Neuron (in vitro differentiated cells): ENCODE data around the gene XRRA1.

Source experiments
- H2AFZ ChIP-seq: one replicate; pipeline ENCODE4 v1.6.1; 2013; ENCODE audit warnings: low read depth, mild to moderate bottlenecking, inconsistent platforms, low read length, moderate library complexity
- H3K27me3 ChIP-seq: one replicate; pipeline ENCODE4 v1.6.1; 2013; ENCODE audit warnings: low read length; ENCODE audit not compliant: insufficient read depth
- H3K36me3 ChIP-seq: one replicate; pipeline ENCODE4 v1.6.1; 2013; ENCODE audit warnings: low read length; ENCODE audit not compliant: insufficient read depth
- H3K4me1 ChIP-seq: one replicate; pipeline ENCODE4 v1.6.1; 2013; ENCODE audit warnings: low read length; ENCODE audit not compliant: insufficient read depth
- H3K4me3 ChIP-seq: 2 replicates; pipeline ENCODE4 v1.5.1; 2013; ENCODE audit warnings: mild to moderate bottlenecking, low read length, moderate library complexity
- H3K9me3 ChIP-seq: one replicate; pipeline ENCODE4 v1.6.1; 2013; ENCODE audit warnings: low read length

XRRA1 gene

GRCh38 chr11:74849525-74850391 lies 99.1 kb downstream of the XRRA1 start:
- Histone ChIP-seq H3K36me3 (peaks cover 23% of the 10 kb centered on the region), H3K9me3 (peaks cover 2% of the 10 kb centered on the region), H3K27me3 (no peaks in the 10 kb centered on the region), H3K4me1 (peaks cover 6% of the 10 kb centered on the region), H2AFZ (no peak overlapping the region), H3K4me3 (no peak overlapping the region)

GRCh38 chr11:74847895-74848294 lies 101.0 kb downstream of the XRRA1 start:
- H3K36me3 ChIP-seq = peaks cover 37% of the 10 kb centered on the region
- peaks cover 2% of the 10 kb centered on the region for H3K9me3 ChIP-seq
- no peak overlapping the region for H3K4me3 ChIP-seq
- H3K4me1 ChIP-seq = peaks cover 6% of the 10 kb centered on the region
- H3K27me3 ChIP-seq = no peaks in the 10 kb centered on the region
- no peak overlapping the region for H2AFZ ChIP-seq

- peaks cover 42% of the 10 kb centered on the region for H3K36me3 ChIP-seq
- H3K4me3 ChIP-seq = no peak overlapping the region
- no peaks in the 10 kb centered on the region for H3K27me3 ChIP-seq
- peaks cover under 1% of the 10 kb centered on the region for H3K9me3 ChIP-seq
- H2AFZ ChIP-seq = no peak overlapping the region
- peaks cover 6% of the 10 kb centered on the region for H3K4me1 ChIP-seq
Observed at GRCh38 chr11:74847395-74847794, 101.5 kb downstream of the XRRA1 start.

DNA sequence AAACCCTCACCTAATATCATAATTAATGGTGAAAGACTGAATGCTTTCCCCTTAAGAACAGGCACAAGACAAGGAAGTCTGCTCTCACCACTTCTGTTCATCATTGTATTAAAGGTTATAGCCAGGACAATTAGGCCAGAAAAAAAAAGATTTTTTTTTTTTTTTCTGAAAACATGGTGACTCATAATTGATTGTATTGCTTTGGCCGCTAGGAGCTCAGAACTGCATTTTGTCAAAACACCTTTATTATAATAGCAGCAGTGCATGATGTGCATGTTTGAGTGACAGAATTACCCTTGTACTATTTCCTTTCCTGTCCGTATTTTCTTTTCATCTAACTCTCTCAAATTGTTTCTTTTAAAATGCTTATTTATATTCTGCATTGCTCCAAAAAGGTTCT lies 102.1 kb downstream of the XRRA1 start:
- H3K4me3 ChIP-seq = no peak overlapping the region
- no peaks in the 10 kb centered on the region for H3K27me3 ChIP-seq
- H3K36me3 ChIP-seq = peaks cover 47% of the 10 kb centered on the region
- peaks cover 6% of the 10 kb centered on the region for H3K4me1 ChIP-seq
- no peak overlapping the region for H2AFZ ChIP-seq
- H3K9me3 ChIP-seq = no peaks in the 10 kb centered on the region

GRCh38 chr11:74845978-74846517 lies 102.8 kb downstream of the XRRA1 start:
- H3K4me1 ChIP-seq = peaks cover 6% of the 10 kb centered on the region
- no peaks in the 10 kb centered on the region for H3K9me3 ChIP-seq
- no peak overlapping the region for H2AFZ ChIP-seq
- no peak overlapping the region for H3K4me3 ChIP-seq
- H3K36me3 ChIP-seq = peaks cover 48% of the 10 kb centered on the region
- no peaks in the 10 kb centered on the region for H3K27me3 ChIP-seq

DNA sequence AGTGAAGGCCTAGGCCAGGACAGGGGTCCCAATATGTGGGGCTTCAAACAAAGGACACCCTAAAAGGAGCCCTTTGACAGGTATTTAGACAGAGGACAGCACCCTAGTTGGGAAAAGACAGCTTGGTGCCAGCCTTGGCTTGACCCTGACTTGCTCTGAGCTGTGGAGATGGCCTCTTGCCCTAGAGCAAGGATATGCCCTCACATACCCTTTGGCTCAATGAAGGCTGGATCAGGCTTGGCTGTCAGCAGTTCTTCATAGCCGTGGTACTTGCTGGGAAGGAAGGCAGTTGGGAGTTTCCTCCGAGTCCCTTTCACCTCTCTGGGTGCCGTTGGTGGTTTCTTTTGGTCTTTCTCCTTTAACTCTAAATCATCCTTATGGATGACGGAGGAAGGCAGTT lies 104.0 kb downstream of the XRRA1 start:
- Histone ChIP-seq H3K36me3 (peaks cover 53% of the 10 kb centered on the region), H3K4me1 (peaks cover 3% of the 10 kb centered on the region)

DNA sequence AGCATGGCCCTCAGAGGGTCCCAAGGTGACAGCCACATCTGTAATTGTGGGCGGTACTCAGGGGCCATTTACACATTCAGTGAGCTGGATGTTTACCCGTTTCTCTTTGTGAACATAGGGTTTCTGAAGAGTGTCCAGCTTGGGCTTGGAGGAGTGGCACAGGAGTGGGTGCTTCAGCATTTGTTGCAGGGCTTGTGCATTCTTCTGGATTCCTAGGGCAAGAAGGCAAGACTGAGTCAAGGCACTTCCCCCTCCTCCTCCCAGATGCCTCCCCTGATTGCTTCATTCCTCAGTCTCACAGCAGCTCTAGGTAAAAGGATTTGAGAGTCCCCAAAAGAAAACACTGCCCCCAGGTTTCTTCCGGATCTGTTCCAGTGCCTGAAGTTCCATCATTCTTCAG lies 104.8 kb downstream of the XRRA1 start:
- Histone ChIP-seq H3K4me1 (no peaks in the 10 kb centered on the region), H3K9me3 (no peaks in the 10 kb centered on the region), H3K27me3 (no peaks in the 10 kb centered on the region), H3K36me3 (peaks cover 53% of the 10 kb centered on the region), H3K4me3 (no peak overlapping the region), H2AFZ (no peak overlapping the region)

More for the DNA sequence above, 104.0 kb downstream of the XRRA1 start:
- Histone ChIP-seq H3K27me3 (no peaks in the 10 kb centered on the region), H3K4me3 (no peak overlapping the region), H2AFZ (no peak overlapping the region), H3K9me3 (no peaks in the 10 kb centered on the region)

DNA sequence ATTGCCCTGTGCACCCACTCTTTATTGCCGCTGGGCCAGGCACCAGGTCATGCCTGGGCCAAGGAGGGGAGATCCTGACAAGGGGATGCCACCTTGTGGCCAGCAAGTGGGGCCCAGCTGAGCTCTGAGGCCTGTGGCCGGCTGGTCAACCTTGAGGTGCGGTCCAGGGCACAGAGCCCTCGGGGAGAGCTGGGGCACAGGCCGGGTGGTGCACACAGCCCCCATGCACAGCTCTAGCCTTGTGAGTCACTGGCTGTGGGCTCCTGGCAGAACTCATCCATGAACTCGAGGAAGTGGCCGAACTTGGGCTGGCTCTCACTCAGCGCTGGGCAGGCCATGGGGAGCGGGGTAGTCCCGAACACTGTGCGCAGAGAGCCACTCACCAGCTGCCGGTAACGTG lies 105.9 kb downstream of the XRRA1 start:
- Histone ChIP-seq H3K4me1 (no peaks in the 10 kb centered on the region), H3K9me3 (no peaks in the 10 kb centered on the region), H3K36me3 (peaks cover 59% of the 10 kb centered on the region), H3K4me3 (no peak overlapping the region), H2AFZ (no peak overlapping the region), H3K27me3 (no peaks in the 10 kb centered on the region)

GRCh38 chr11:74840486-74840885 lies 108.4 kb downstream of the XRRA1 start:
- Histone ChIP-seq H3K27me3 (no peaks in the 10 kb centered on the region), H3K4me1 (no peaks in the 10 kb centered on the region), H2AFZ (no peak overlapping the region), H3K9me3 (peaks cover 3% of the 10 kb centered on the region), H3K36me3 (peaks cover 76% of the 10 kb centered on the region), H3K4me3 (no peak overlapping the region)

- Histone ChIP-seq H3K4me3 (no peak overlapping the region), H3K9me3 (peaks cover 3% of the 10 kb centered on the region), H2AFZ (no peak overlapping the region), H3K27me3 (no peaks in the 10 kb centered on the region), H3K4me1 (no peaks in the 10 kb centered on the region), H3K36me3 (peaks cover 77% of the 10 kb centered on the region)
Observed at GRCh38 chr11:74839971-74840370, 108.9 kb downstream of the XRRA1 start.

GRCh38 chr11:74839446-74839845 lies 109.4 kb downstream of the XRRA1 start:
- Histone ChIP-seq H3K4me1 (no peaks in the 10 kb centered on the region), H3K4me3 (no peak overlapping the region), H3K9me3 (peaks cover 3% of the 10 kb centered on the region), H3K36me3 (peaks cover 77% of the 10 kb centered on the region), H2AFZ (no peak overlapping the region), H3K27me3 (no peaks in the 10 kb centered on the region)

GRCh38 chr11:74838188-74838587 lies 110.7 kb downstream of the XRRA1 start:
- no peak overlapping the region for H2AFZ ChIP-seq
- H3K36me3 ChIP-seq = peaks cover 74% of the 10 kb centered on the region
- H3K9me3 ChIP-seq = peaks cover 3% of the 10 kb centered on the region
- no peaks in the 10 kb centered on the region for H3K27me3 ChIP-seq
- H3K4me1 ChIP-seq = no peaks in the 10 kb centered on the region
- H3K4me3 ChIP-seq = no peak overlapping the region

DNA sequence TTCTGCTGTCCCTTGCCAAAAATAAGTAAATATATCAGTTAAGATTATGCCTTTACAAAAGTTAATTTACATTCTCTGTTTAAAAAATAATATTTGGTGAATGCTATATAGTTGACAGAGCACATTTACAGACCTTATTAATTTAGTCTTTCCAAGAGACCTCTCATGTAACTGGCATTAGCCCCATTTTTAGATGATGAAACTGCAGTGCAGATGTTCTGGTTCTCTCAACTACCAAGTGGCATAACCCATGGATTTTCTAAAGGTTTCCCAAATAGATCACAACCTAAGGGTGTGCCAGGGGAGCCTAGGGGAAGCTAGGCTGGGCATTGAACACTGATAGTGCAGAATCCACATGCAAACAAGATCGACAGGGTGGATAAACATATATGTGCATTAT lies 111.7 kb downstream of the XRRA1 start:
- H3K36me3 ChIP-seq = peaks cover 68% of the 10 kb centered on the region
- no peak overlapping the region for H2AFZ ChIP-seq

More for the DNA sequence above, 111.7 kb downstream of the XRRA1 start:
- no peaks in the 10 kb centered on the region for H3K4me1 ChIP-seq
- peaks cover 3% of the 10 kb centered on the region for H3K9me3 ChIP-seq
- no peak overlapping the region for H3K4me3 ChIP-seq
- no peaks in the 10 kb centered on the region for H3K27me3 ChIP-seq
